ENCODE data around the gene ERH. TPM values are rescaled to one million over a fixed set of nuclear protein-coding genes. Genes with fewer than 3 reads are reported as not detected.

Gene ERH
- 100 to 1,000 TPM in 2 of 6 donors, 10 to 100 TPM in 4; 36.7 to 121 (median 60.5) TPM for total RNA-seq

GRCh38 chr14:69398053-69398817 is at the start of gene ERH, which contains the start of gene SLC39A9:
ERH (minus strand) TSS chr14:69398299; CDS start chr14:69398233, 66 bp downstream.
SLC39A9 (plus strand) TSS chr14:69398692; CDS start chr14:69399370, 678 bp downstream.
- H3K27ac ChIP-seq: peak within 1 kb of the TSS; percentile 88 to 95 (median 92)
- H3K9me3 ChIP-seq: no peaks in the 10 kb centered on the region
- peaks cover 9 to 31% (median 25%) of the 10 kb centered on the region in 4 donors for H3K36me3 ChIP-seq
- peak within 1 kb of the TSS; percentile 77 to 89 (median 87) for H3K4me3 ChIP-seq
- peaks cover 42 to 59% (median 47%) of the 10 kb centered on the region in 4 donors for H3K4me1 ChIP-seq
- WGBS, 2 donors: 0% methylated on average over 33 to 38 of the region's 53 CpGs
- ATAC-seq (ENCODE audit: low FRiP score in 2 of 2) (peak; percentile 97 to 98), DNase-seq (peak; percentile 91 to 95)
- TF ChIP-seq POLR2AphosphoS5 (IDR thresholded peaks at IDR 0.05) (peak; percentile 69 to 80), POLR2A (IDR thresholded peaks at IDR 0.05) (peak in 3 of 4 donors; percentile 62 to 71 (median 66)), EP300 (IDR thresholded peaks at IDR 0.05) (no peak)
- TF ChIP-seq, protein P1, sequence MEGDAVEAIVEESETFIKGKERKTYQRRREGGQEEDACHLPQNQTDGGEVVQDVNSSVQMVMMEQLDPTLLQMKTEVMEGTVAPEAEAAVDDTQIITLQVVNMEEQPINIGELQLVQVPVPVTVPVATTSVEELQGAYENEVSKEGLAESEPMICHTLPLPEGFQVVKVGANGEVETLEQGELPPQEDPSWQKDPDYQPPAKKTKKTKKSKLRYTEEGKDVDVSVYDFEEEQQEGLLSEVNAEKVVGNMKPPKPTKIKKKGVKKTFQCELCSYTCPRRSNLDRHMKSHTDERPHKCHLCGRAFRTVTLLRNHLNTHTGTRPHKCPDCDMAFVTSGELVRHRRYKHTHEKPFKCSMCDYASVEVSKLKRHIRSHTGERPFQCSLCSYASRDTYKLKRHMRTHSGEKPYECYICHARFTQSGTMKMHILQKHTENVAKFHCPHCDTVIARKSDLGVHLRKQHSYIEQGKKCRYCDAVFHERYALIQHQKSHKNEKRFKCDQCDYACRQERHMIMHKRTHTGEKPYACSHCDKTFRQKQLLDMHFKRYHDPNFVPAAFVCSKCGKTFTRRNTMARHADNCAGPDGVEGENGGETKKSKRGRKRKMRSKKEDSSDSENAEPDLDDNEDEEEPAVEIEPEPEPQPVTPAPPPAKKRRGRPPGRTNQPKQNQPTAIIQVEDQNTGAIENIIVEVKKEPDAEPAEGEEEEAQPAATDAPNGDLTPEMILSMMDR (IDR thresholded peaks at IDR 0.05): no peak
- no peaks in the 10 kb centered on the region for H3K27me3 ChIP-seq

DNA sequence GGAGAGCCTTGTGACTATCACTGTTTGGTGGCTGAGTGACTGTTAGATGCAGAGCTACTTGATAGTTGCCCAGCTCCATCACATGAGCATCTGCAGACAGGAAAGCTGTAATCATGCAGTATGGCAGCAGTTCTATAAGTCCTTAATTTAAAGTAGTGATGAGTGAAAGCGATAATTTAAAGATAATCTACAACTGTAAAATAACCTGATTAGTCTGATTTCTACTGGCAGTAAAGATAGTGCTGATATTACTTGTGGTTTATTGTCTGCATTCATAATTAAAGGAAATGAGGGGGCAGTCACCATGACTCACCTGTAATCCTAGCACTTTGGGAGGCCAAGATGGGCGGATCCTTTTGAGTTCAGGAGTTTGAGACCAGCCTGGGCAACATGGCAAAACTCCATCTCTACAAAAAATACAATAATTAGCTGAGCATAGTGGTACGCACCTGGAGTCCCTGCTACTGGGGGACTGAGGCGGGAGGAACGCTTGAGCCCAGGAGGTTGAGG is 45.3 kb upstream of the ERH start:
- Histone ChIP-seq H3K4me3 (no peak overlapping the region), H3K27ac (no peak overlapping the region), H3K4me1 (no peaks in the 10 kb centered on the region), H3K27me3 (no peaks in the 10 kb centered on the region), H3K36me3 (peaks cover 0 to 18% (median 2%) of the 10 kb centered on the region in 4 donors), H3K9me3 (no peaks in the 10 kb centered on the region)
- WGBS, 2 donors: 97 to 99% methylated on average over 5 of the region's 5 CpGs
- ATAC-seq (ENCODE audit: low FRiP score in 2 of 2): no peak
- no peak for DNase-seq
- TF ChIP-seq, protein P1 (IDR thresholded peaks at IDR 0.05): no peak
- no peak for TF ChIP-seq POLR2AphosphoS5 (IDR thresholded peaks at IDR 0.05)
- TF ChIP-seq POLR2A (IDR thresholded peaks at IDR 0.05): no peak
- TF ChIP-seq EP300 (IDR thresholded peaks at IDR 0.05): no peak

DNA sequence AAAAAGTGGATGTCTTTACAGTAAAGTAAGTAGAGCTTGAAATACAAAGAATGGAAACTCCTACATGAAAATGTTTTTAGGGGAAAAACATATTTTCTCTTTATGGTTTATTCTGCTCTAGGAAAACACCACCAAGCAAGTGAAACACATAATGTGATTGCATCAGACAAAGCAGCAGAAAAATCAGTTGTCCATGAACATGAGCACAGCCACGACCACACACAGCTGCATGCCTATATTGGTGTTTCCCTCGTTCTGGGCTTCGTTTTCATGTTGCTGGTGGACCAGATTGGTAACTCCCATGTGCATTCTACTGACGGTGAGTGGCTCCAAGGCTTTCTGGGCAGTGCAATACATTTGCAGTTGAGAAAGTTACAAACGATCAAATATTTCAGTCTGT is 43.8 kb upstream of the ERH start:
- no peak overlapping the region for H3K27ac ChIP-seq
- no peak overlapping the region for H3K4me3 ChIP-seq
- 92 to 96% methylated on average over 5 of the region's 5 CpGs for WGBS, 2 donors
- DNase-seq: no peak
- H3K27me3 ChIP-seq: no peaks in the 10 kb centered on the region
- no peak for TF ChIP-seq POLR2A (IDR thresholded peaks at IDR 0.05)
- no peak for TF ChIP-seq POLR2AphosphoS5 (IDR thresholded peaks at IDR 0.05)
- TF ChIP-seq, protein P1 (IDR thresholded peaks at IDR 0.05): no peak
- TF ChIP-seq EP300 (IDR thresholded peaks at IDR 0.05): no peak
- H3K36me3 ChIP-seq: peaks cover 0 to 18% (median 2%) of the 10 kb centered on the region in 4 donors
- no peaks in the 10 kb centered on the region for H3K9me3 ChIP-seq
- no peaks in the 10 kb centered on the region for H3K4me1 ChIP-seq
- ATAC-seq (ENCODE audit: low FRiP score in 2 of 2): no peak

DNA sequence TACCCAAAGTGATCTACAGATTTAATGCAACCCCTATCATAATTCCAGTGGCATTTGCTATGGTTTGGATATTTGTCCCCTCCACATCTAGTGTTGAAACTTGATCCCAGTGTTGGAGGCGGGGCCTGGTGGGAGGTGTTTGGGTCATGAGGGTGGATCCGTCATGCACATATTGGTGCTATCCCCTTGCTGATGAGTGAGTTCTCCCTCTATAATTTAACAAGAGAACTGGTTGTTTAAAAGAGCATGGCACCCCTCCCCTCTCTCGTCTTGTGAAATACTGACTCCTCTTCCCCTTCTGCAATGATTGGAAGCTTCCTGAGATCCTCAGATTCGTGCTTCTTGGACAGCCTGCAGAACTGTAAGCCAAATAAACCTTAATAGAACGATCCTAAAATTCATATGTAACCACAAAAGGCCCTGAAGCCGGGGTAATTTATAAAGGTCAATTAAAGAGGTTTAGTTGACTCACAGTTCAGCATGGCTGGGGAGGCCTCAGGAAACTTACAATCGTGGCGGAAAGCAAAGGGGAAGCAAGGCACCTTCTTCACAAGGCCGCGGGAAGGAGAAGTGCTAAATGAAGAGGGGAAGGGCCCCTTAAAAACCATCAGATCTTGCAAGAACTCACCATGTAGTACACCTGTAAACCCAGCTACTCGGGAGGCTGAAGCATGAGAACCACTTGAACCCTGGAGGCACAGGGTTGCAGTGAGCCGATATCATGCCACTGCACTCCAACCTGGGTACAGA is 41.6 kb upstream of the ERH start:
- DNase-seq (no peak), ATAC-seq (ENCODE audit: low FRiP score in 2 of 2) (no peak)
- Histone ChIP-seq H3K27ac (no peak overlapping the region), H3K36me3 (peaks cover 0 to 18% (median 2%) of the 10 kb centered on the region in 4 donors), H3K4me1 (no peaks in the 10 kb centered on the region), H3K27me3 (no peaks in the 10 kb centered on the region), H3K9me3 (no peaks in the 10 kb centered on the region), H3K4me3 (no peak overlapping the region)
- TF ChIP-seq EP300 (IDR thresholded peaks at IDR 0.05) (no peak), POLR2A (IDR thresholded peaks at IDR 0.05) (no peak), POLR2AphosphoS5 (IDR thresholded peaks at IDR 0.05) (no peak)
- TF ChIP-seq, protein P1 (IDR thresholded peaks at IDR 0.05): no peak
- 73 to 78% methylated on average over 12 of the region's 12 CpGs for WGBS, 2 donors

Measured in upper lobe of left lung (tissue), 6 donors.